OCI-LY3 (cell line): ENCODE measurements around the gene RFPL1.

Experiments used
- H2AFZ ChIP-seq: fragments of 200-600, 300-600 bp; shearing (Covaris generic); 2 replicates; pipeline ENCODE4 v1.6.0; 2014; ENCODE audit warnings: antibody characterized with exemption, low read depth, low read length
- H3K27ac ChIP-seq: fragments of 200-600, 300-600 bp; sonication (generic); 2 replicates; pipeline ENCODE4 v1.5.1; 2014; ENCODE audit warnings: mild to moderate bottlenecking, low read length, moderate library complexity, mixed read lengths
- H3K27me3 ChIP-seq: fragments of 200-600, 300-600 bp; sonication (generic); 2 replicates; pipeline ENCODE4 v1.6.1; 2014; ENCODE audit warnings: low read depth, low read length, mixed read lengths
- H3K36me3 ChIP-seq: fragments of 200-600, 300-600 bp; sonication (generic); replicated peaks from 2 replicates; pipeline ENCODE3; 2014; ENCODE audit warnings: low read depth, low read length, mixed read lengths
- H3K4me1 ChIP-seq: fragments of 300-600, 200-600 bp; sonication (generic); 2 replicates; pipeline ENCODE4 v1.6.1; 2014; ENCODE audit warnings: low read length, mixed read lengths
- H3K4me2 ChIP-seq: fragments of 200-600, 300-600 bp; sonication (generic); 2 replicates; pipeline ENCODE4 v1.6.1; 2014; ENCODE audit warnings: low read length, mixed read lengths
- H3K4me3 ChIP-seq: fragments of 300-600, 200-600 bp; sonication (generic); 2 replicates; pipeline ENCODE4 v1.5.1; 2014; ENCODE audit warnings: antibody characterized with exemption, mild to moderate bottlenecking, low read length, moderate library complexity
- H3K79me2 ChIP-seq: fragments of 300-600, 200-600 bp; shearing (Covaris generic); 2 replicates; pipeline ENCODE4 v1.6.1; 2014; ENCODE audit warnings: mild to moderate bottlenecking, low read length, mixed read lengths
- H3K9ac ChIP-seq: fragments of 300-600, 200-600 bp; shearing (Covaris generic); 2 replicates; pipeline ENCODE4 v1.6.0; 2014; ENCODE audit warnings: mild to moderate bottlenecking, low read length, moderate library complexity
- H3K9me3 ChIP-seq: fragments of 200-600, 300-600 bp; shearing (Covaris generic); 2 replicates; pipeline ENCODE4 v1.6.1; 2014; ENCODE audit warnings: low read length, mixed read lengths; ENCODE audit not compliant: insufficient read depth
- H4K20me1 ChIP-seq: fragments of 200-600, 300-600 bp; sonication (generic); 2 replicates; pipeline ENCODE4 v1.6.1; 2016; ENCODE audit warnings: low read length, mixed read lengths; ENCODE audit not compliant: insufficient read depth
- EZH2phosphoT487 ChIP-seq: fragments of 200-600 bp; shearing (Covaris generic); IDR thresholded peaks from 2 replicates; pipeline ENCODE4 v1.6.1; 2018; ENCODE audit warnings: antibody characterized with exemption, mixed run types, low read depth
- TF ChIP-seq, protein P1 (sequence below): fragments of 200-600, 300-600 bp; sonication (generic); IDR thresholded peaks from 2 replicates; pipeline ENCODE4 v1.5.1; 2014; ENCODE audit warnings: antibody characterized with exemption, low read length, low read depth

Gene RFPL1

DNA sequence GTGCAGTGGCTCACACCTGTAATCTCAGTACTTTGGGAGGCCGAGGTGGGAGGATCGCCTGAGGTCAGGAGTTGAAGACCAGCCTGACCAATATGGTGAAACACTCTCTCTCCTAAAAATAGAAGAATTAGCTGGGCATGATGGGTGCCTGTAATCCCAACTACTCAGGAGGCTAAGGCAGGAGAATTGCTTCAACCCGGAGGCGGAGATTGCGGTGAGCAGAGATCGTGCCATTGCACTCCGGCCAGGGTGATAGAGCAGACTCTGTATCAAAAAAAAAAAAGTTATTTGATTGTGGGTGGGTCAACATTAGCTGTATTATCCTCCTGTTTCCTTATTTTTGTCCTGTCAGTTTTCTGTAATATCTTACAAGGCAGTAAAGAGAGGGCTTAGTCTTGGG is 11.9 kb upstream of the RFPL1 start:
- Histone ChIP-seq H3K27ac (no peak overlapping the region), H3K4me1 (no peaks in the 10 kb centered on the region), H2AFZ (no peak overlapping the region), H4K20me1 (no peaks in the 10 kb centered on the region), H3K27me3 (peaks cover 40% of the 10 kb centered on the region), H3K4me3 (no peak overlapping the region), H3K36me3 (no peaks in the 10 kb centered on the region), H3K9me3 (no peaks in the 10 kb centered on the region), H3K4me2 (no peak overlapping the region), H3K79me2 (no peaks in the 10 kb centered on the region), H3K9ac (no peak overlapping the region)
- TF ChIP-seq EZH2phosphoT487: no peak
- TF ChIP-seq, protein P1, sequence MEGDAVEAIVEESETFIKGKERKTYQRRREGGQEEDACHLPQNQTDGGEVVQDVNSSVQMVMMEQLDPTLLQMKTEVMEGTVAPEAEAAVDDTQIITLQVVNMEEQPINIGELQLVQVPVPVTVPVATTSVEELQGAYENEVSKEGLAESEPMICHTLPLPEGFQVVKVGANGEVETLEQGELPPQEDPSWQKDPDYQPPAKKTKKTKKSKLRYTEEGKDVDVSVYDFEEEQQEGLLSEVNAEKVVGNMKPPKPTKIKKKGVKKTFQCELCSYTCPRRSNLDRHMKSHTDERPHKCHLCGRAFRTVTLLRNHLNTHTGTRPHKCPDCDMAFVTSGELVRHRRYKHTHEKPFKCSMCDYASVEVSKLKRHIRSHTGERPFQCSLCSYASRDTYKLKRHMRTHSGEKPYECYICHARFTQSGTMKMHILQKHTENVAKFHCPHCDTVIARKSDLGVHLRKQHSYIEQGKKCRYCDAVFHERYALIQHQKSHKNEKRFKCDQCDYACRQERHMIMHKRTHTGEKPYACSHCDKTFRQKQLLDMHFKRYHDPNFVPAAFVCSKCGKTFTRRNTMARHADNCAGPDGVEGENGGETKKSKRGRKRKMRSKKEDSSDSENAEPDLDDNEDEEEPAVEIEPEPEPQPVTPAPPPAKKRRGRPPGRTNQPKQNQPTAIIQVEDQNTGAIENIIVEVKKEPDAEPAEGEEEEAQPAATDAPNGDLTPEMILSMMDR: no peak

DNA sequence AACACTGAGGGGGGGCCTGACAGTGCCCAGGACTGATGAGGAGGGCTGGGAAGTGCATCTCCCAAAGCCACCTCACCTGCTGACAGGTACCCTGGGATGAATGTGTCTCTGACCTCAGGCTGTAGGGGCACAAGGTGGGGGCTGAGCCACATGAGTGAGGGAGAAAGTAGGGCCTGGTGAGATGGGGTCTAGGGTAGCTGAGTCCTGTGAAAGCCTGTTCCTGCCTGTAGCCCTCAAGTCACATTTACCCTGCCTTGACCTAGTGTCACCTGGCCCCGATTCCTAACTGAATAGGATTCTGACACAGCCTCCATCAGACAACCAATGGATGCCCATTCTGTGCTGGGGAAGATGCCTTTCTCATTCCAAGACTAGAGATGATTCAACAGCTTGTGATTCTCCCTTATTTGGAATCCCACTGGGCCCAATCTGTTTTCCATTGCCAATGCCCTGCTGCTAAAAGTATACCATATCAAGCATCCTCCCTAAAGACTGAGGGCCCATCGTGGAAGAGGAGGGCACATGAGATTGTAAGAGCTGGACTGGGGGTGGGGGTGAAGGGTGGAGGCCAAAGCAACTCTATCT is 11.1 kb upstream of the RFPL1 start:
- no peak overlapping the region for H2AFZ ChIP-seq
- H4K20me1 ChIP-seq: no peaks in the 10 kb centered on the region
- H3K36me3 ChIP-seq: no peaks in the 10 kb centered on the region
- peaks cover 41% of the 10 kb centered on the region for H3K27me3 ChIP-seq
- H3K4me1 ChIP-seq: no peaks in the 10 kb centered on the region
- TF ChIP-seq EZH2phosphoT487: no peak
- TF ChIP-seq, protein P1: no peak
- H3K4me2 ChIP-seq: no peak overlapping the region
- no peak overlapping the region for H3K9ac ChIP-seq
- no peak overlapping the region for H3K4me3 ChIP-seq
- H3K79me2 ChIP-seq: no peaks in the 10 kb centered on the region
- H3K9me3 ChIP-seq: no peaks in the 10 kb centered on the region
- H3K27ac ChIP-seq: no peak overlapping the region

DNA sequence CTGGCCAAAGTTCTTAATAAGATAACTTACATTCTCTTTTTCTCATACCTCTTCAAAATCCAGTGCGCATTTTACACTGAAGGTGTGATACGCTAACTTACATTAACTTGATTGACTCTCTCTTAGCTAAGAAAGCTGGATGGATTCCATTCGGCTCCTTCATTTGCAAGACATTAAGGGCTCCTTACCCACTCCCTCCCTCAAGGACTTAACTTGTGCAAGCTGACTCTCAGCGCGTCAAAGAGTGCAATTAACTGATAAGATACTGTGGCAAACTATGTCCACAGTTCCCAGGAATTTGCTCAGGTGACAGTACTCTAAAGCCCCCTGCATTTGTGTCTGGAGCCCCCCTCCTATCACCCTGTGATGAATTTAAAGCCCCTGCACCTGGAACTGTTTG is 6.4 kb upstream of the RFPL1 start:
- no peak for TF ChIP-seq EZH2phosphoT487
- H3K36me3 ChIP-seq: no peaks in the 10 kb centered on the region
- no peaks in the 10 kb centered on the region for H4K20me1 ChIP-seq
- H3K79me2 ChIP-seq: no peaks in the 10 kb centered on the region
- no peak overlapping the region for H3K27ac ChIP-seq
- H2AFZ ChIP-seq: no peak overlapping the region
- no peak overlapping the region for H3K9ac ChIP-seq
- H3K4me3 ChIP-seq: no peak overlapping the region
- no peaks in the 10 kb centered on the region for H3K4me1 ChIP-seq
- peaks cover 61% of the 10 kb centered on the region for H3K27me3 ChIP-seq
- no peaks in the 10 kb centered on the region for H3K9me3 ChIP-seq
- H3K4me2 ChIP-seq: no peak overlapping the region

DNA sequence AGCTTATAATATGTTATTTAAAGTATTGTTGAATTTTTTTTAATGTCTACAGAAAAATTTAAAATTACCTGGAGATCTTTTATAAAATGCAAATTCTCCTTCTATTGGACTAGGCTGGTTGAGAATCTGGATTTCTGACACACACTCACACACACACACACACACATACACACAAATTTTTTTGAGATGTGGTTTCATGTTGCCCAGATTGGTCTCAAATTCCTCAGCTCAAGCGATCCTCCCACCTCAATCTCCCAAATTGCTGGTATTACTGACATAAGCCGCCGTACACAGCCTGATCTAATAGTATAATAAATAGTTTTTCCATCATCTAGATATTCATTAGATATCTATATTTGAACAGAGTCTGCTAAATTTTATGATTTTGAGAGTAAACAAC is 4.5 kb upstream of the RFPL1 start:
- Histone ChIP-seq H3K9ac (no peak overlapping the region), H3K4me3 (no peak overlapping the region), H3K27me3 (peaks cover 59% of the 10 kb centered on the region), H2AFZ (no peak overlapping the region), H3K36me3 (no peaks in the 10 kb centered on the region), H3K4me1 (no peaks in the 10 kb centered on the region), H4K20me1 (no peaks in the 10 kb centered on the region), H3K27ac (no peak overlapping the region), H3K4me2 (no peak overlapping the region), H3K79me2 (no peaks in the 10 kb centered on the region), H3K9me3 (no peaks in the 10 kb centered on the region)
- no peak for TF ChIP-seq EZH2phosphoT487
- TF ChIP-seq, protein P1: no peak

GRCh38 chr22:29434288-29434687 is 4.1 kb upstream of the RFPL1 start:
- no peaks in the 10 kb centered on the region for H3K4me1 ChIP-seq

More at GRCh38 chr22:29434288-29434687, 4.1 kb upstream of the RFPL1 start:
- TF ChIP-seq, protein P1: no peak
- no peak for TF ChIP-seq EZH2phosphoT487
- Histone ChIP-seq H2AFZ (no peak overlapping the region), H3K79me2 (no peaks in the 10 kb centered on the region), H3K27me3 (peaks cover 55% of the 10 kb centered on the region), H4K20me1 (no peaks in the 10 kb centered on the region), H3K36me3 (no peaks in the 10 kb centered on the region), H3K9ac (no peak overlapping the region), H3K4me3 (no peak overlapping the region), H3K27ac (no peak overlapping the region), H3K9me3 (no peaks in the 10 kb centered on the region), H3K4me2 (no peak overlapping the region)
